OCI-LY1 (cell line): ENCODE measurements around the gene PKD1.

Source experiments
- CTCF ChIP-seq: fragments of 200-600 bp; sonication (generic), shearing (Covaris generic); IDR thresholded peaks from 2 replicates; pipeline ENCODE4 v1.5.1; 2017; ENCODE audit warnings: mild to moderate bottlenecking, antibody characterized with exemption, low read length, moderate library complexity, mixed read lengths
- EZH2 ChIP-seq: fragments of 200-600 bp; sonication (generic), shearing (Covaris generic); IDR thresholded peaks from 2 replicates; pipeline ENCODE4 v1.8.0; 2017; ENCODE audit warnings: borderline replicate concordance, mixed run types, mild to moderate bottlenecking, antibody characterized with exemption, low read length, moderate library complexity, mixed read lengths

- no peak for TF ChIP-seq CTCF
- no peak for TF ChIP-seq EZH2
Observed at GRCh38 chr16:2171601-2172178, 36.0 kb upstream of the PKD1 start.
